Measurements from ENCODE around the gene TM2D1.
"Not testable (repeated sequence)": the region's sequence is repeated elsewhere in the genome, so short reads cannot be mapped to it uniquely, and the experiment has no call there.

Gene TM2D1

GRCh38 chr1:61718996-61719663 is 5.8 kb downstream of the TM2D1 start:
- not testable (repeated sequence) for DNase-seq (ENCODE audit: low read depth in 2 of 2, low spot score in 1 of 2)

- DNase-seq (ENCODE audit: low read depth in 2 of 2, low spot score in 1 of 2): no peak
These were observed 13.0 kb downstream of the TM2D1 start for GRCh38 chr1:61711969-61712368.

GRCh38 chr1:61711257-61711656 is 13.7 kb downstream of the TM2D1 start:
- not testable (repeated sequence) for DNase-seq (ENCODE audit: low read depth in 2 of 2, low spot score in 1 of 2)

DNA sequence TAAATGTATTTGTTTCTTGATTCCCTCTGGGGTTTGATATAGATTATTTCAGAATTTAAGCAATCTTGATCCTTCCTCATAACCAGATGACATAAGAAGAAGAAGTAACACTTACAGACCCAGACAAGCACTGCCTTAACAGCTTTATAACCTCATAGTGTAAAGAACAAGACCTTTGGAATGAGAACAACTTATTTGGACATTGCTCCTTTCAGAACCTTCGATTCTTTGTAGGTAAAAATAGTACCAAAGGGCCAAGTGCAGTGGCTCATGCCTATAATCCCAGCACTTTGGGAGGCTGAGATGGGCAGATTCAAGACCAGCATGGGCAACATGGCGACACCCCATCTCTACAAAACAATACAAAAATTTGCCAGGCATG is 15.0 kb downstream of the TM2D1 start:
- no peak for DNase-seq (ENCODE audit: low read depth in 2 of 2, low spot score in 1 of 2)

GRCh38 chr1:61708953-61709907 is 15.7 kb downstream of the TM2D1 start:
- DNase-seq (ENCODE audit: low read depth in 2 of 2, low spot score in 1 of 2): no peak

- no peak for DNase-seq (ENCODE audit: low read depth in 2 of 2, low spot score in 1 of 2)
These were observed 24.8 kb downstream of the TM2D1 start for GRCh38 chr1:61699911-61700851.

GRCh38 chr1:61692155-61692800 is 32.7 kb downstream of the TM2D1 start:
- DNase-seq (ENCODE audit: low read depth in 2 of 2, low spot score in 1 of 2): no peak

DNA sequence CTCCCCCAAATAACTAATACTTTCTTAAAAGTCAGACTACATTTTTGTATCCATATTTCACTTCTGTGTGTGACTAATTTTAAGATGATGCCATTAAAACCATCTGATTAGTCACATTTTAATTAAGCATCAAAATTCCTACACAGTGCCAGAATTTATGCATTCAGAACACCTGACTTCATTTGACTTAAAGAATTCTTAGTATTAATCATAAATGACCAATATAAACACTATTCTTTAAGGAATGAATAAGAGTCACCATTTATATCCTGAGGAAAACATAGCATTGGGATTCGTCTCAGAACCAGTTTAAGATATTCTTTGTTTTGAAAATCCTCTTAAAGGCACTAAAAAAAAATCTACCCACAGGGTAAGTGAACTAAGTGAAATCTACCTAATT is 37.0 kb downstream of the TM2D1 start:
- DNase-seq (ENCODE audit: low read depth in 2 of 2, low spot score in 1 of 2): no peak

DNA sequence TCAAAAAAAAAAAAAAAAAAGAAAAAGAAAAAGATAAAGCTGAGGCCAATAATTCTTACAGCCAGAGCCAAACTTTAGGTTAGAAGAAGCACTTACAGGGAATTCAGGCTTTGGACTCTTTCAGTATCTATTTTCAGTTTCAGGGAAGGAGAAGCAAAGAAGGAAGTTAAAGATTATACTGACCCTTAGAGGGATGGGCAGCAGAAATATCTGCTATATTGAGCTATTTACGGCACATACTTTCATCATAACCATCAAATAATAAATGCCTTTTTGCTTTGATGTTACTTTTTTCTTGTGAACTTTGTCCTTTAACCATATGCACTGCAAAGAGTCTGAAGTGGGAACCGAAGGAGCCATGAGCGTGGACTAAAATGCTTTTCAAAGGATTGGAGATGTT is 42.0 kb downstream of the TM2D1 start:
- DNase-seq (ENCODE audit: low read depth in 2 of 2, low spot score in 1 of 2): no peak

GRCh38 chr1:61680500-61680899 is 44.4 kb downstream of the TM2D1 start:
- no peak for DNase-seq (ENCODE audit: low read depth in 2 of 2, low spot score in 1 of 2)

GRCh38 chr1:61676881-61677280 is 48.1 kb downstream of the TM2D1 start:
- not testable (repeated sequence) for DNase-seq (ENCODE audit: low read depth in 2 of 2, low spot score in 1 of 2)

DNA sequence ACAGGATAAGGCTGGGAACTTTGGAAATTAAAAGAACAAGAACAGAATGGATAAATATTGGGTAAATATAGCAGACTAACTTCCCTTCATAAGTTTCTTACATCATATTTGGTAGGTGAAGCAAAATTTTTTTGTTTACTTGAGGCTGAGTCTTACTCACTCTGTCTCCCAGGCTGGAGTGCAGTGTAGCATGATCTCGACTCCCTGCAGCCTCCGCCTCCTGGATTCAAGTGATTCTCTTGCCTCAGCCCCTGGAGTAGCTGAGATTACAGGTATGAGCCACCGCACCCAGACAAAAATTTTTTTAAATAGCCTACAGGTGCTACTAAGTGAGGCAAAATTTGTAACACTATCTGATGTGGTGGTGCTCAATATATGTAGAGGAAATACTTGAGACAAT is 50.7 kb downstream of the TM2D1 start:
- no peak for DNase-seq (ENCODE audit: low read depth in 2 of 2, low spot score in 1 of 2)

- DNase-seq (ENCODE audit: low read depth in 2 of 2, low spot score in 1 of 2): no peak
These were observed 52.6 kb downstream of the TM2D1 start for GRCh38 chr1:61672376-61672775.

- DNase-seq (ENCODE audit: low read depth in 2 of 2, low spot score in 1 of 2): no peak
These were observed 54.5 kb downstream of the TM2D1 start for GRCh38 chr1:61670445-61670844.

DNA sequence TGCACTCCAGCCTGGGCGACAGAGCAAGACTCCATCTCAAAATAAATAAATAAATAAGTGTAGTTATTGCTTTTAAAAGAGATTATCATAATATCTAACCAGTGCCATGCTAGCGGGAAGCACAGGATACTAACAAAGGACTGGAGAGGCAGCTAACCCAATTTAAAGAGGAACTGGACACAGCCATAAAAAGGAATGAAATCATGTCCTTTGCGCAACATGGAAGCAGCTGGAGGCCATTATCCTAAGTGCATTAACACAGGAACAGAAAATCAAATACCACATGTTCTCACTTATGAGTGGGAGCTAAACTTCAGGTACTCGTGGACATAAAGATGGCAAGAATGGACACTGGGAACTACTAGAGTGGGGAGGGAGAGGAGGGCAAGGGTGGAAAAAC is 54.9 kb downstream of the TM2D1 start:
- DNase-seq (ENCODE audit: low read depth in 2 of 2, low spot score in 1 of 2): no peak

DNA sequence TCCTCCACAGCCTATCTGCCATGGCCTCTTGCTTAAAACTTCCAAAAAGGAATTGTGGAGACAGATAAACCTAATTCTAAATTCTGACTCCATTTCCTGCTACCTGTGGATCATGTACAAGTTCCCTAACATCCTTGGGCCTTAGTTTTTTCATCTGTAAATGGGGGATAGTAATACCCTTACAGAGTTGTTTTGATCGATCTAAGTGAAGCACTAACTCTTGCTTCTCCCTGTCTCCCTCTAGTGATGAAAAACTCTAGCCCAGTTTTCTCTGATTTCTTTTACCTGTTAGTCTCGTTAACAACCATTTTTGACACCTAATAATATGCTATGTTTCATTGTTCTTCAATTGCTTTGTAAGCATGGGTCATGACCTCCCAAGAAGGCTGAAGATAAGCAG is 65.9 kb downstream of the TM2D1 start:
- DNase-seq (ENCODE audit: low read depth in 2 of 2, low spot score in 1 of 2): no peak

- DNase-seq (ENCODE audit: low read depth in 2 of 2, low spot score in 1 of 2): no peak
These were observed 69.5 kb downstream of the TM2D1 start for GRCh38 chr1:61655453-61655852.

- DNase-seq (ENCODE audit: low read depth in 2 of 2, low spot score in 1 of 2): no peak
These were observed 70.9 kb downstream of the TM2D1 start for GRCh38 chr1:61654067-61654466.

DNA sequence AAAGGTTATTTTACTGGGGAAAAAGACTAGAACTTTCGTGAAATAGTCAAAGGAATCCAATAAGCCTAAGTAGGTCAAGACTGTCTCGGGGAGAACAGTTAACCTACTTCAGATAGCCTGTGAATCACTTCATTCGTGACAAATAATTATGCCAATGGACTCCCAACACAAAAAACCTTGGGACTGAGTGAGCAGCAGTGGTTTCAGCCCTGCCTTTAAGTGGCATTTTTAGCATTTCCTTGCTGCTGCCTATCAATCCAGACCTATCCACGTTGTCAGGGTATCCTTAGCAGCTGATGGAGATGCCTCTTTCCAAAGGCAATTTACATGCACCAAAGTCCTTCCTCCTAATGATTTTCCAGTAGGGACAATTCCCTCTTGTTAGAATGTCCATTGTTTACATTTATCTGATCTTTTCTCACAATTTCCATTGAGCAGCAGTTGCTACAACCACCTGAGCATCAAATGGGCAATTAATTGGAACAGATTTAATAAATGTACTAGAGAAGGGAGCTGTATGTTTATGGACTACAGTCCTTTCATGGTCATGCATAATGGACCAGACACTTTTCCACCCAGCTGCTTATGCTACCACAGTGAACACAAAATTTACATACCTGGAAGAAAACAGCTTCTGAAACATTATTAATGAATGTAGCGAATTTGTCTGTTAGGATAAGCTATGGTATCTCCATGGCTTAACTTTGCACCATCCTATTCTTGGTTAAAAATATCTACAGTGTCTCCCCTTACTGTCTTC is 75.8 kb downstream of the TM2D1 start:
- DNase-seq (ENCODE audit: low read depth in 2 of 2, low spot score in 1 of 2): no peak

DNA sequence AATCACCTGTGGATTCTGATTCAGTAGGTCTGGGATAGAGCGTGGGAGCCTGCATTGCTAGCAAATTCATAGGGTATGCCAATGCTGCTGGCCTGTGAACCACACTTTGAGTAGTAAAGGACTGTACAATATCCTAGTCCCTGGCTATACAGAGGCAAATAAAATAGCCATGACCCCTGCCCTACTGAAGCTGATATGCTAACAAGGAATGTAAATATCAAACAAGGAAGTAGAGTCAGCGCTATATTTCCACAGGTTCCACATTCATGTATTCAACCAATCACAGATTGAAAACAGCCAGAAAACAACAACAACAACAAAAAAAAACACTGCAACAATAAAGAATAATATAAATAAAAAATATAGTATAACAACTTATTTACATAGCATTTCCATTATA is 77.8 kb downstream of the TM2D1 start:
- no peak for DNase-seq (ENCODE audit: low read depth in 2 of 2, low spot score in 1 of 2)

Measured in stimulated activated CD8-positive, alpha-beta memory T cell treated with anti-CD3 and anti-CD28 coated beads, Interleukin-4, amount 100 ng/mL, for 4 hours (primary cell).